SK-N-SH (cell line): ENCODE results near the gene ZNF746. TPM values are rescaled to one million over a fixed set of nuclear protein-coding genes. Genes with fewer than 3 reads are reported as not detected.

ENCODE experiments used
- CTCF ChIA-PET: fragments of 300-600, 350-600 bp; formaldehyde crosslinking; extraction: SDS; loops from one replicate; lab custom pipeline; 2021; lab: Yijun Ruan, JAX
- POLR2A ChIA-PET: fragments of 350-600 bp; sonication (Branson Sonifier 250); formaldehyde crosslinking; extraction: SDS; loops from one replicate; lab custom pipeline; 2020; ENCODE audit warnings: antibody characterized with exemption, inconsistent platforms; lab: Yijun Ruan, JAX
- DNase-seq: peaks from one replicate; pipeline ENCODE4 v3.0.0; 2012
- H2AFZ ChIP-seq: fragments of 200-600 bp; sonication (generic); 2 replicates; pipeline ENCODE4 v1.8.1; 2016; ENCODE audit warnings: antibody characterized with exemption, mild to moderate bottlenecking, low read depth
- H3F3A ChIP-seq: fragments of 200-600 bp; sonication (generic); replicated peaks from 2 replicates; pipeline ENCODE3; 2016; ENCODE audit warnings: antibody characterized with exemption, mild to moderate bottlenecking; ENCODE audit not compliant: insufficient read depth
- H3K27ac ChIP-seq, 2 experiments: fragments of 200-500 bp in 1 of 2; fragments of 200-600 bp in 1 of 2; sonication (Bioruptor generic) in 1 of 2; sonication (generic), shearing (Covaris generic) in 1 of 2; 2 replicates each; pipeline versions ENCODE4 v1.5.1 to v1.6.1; 2014 to 2016; ENCODE audit warnings: low read depth in 2 of 2, inconsistent platforms in 1 of 2, low read length in 1 of 2, mild to moderate bottlenecking in 1 of 2, mixed read lengths in 1 of 2
- H3K27me3 ChIP-seq: fragments of 200-600 bp; sonication (generic), shearing (Covaris generic); 2 replicates; pipeline ENCODE4 v1.6.1; 2016; ENCODE audit warnings: mixed run types; ENCODE audit not compliant: insufficient read depth
- H3K36me3 ChIP-seq, 2 experiments: fragments of 200-500 bp in 1 of 2; fragments of 200-600 bp in 1 of 2; sonication (Bioruptor generic) in 1 of 2; sonication (generic) in 1 of 2; replicated peaks in 1 of 2; 2 replicates each; pipeline versions ENCODE3 to v1.5.1; 2014 to 2016; ENCODE audit warnings: low read length in 1 of 2, mild to moderate bottlenecking in 1 of 2; ENCODE audit not compliant: insufficient read depth in 2 of 2, control insufficient read depth in 1 of 2
- H3K4me1 ChIP-seq, 2 experiments: fragments of 200-500 bp in 1 of 2; fragments of 200-600 bp in 1 of 2; sonication (Bioruptor generic) in 1 of 2; sonication (generic), shearing (Covaris generic) in 1 of 2; 2 replicates each; pipeline versions ENCODE4 v1.5.1 to v1.6.1; 2014 to 2016; ENCODE audit warnings: low read depth in 1 of 2, low read length in 1 of 2, mixed run types in 1 of 2; ENCODE audit not compliant: insufficient read depth in 2 of 2, control insufficient read depth in 1 of 2
- H3K4me2 ChIP-seq: fragments of 200-600 bp; sonication (generic), shearing (Covaris generic); 2 replicates; pipeline ENCODE4 v1.6.1; 2017; ENCODE audit warnings: mixed run types
- H3K4me3 ChIP-seq, 2 experiments: fragments of 200-500 bp in 1 of 2; fragments of 200-600 bp in 1 of 2; sonication (Bioruptor generic) in 1 of 2; sonication (generic), shearing (Covaris generic) in 1 of 2; 2 replicates each; pipeline versions ENCODE4 v1.5.1 to v1.8.1; 2014 to 2016; ENCODE audit warnings: low read depth in 2 of 2, inconsistent platforms in 1 of 2, low read length in 1 of 2, mild to moderate bottlenecking in 1 of 2, mixed read lengths in 1 of 2, moderate library complexity in 1 of 2
- H3K79me2 ChIP-seq: fragments of 200-600 bp; sonication (generic); 2 replicates; pipeline ENCODE4 v1.8.1; 2017; ENCODE audit warnings: mild to moderate bottlenecking; ENCODE audit not compliant: insufficient read depth
- H3K9ac ChIP-seq: fragments of 200-600 bp; sonication (generic); 2 replicates; pipeline ENCODE4 v1.6.1; 2017; ENCODE audit warnings: mixed run types
- H3K9me2 ChIP-seq: fragments of 200-600 bp; sonication (generic); 2 replicates; pipeline ENCODE4 v1.6.1; 2017; ENCODE audit warnings: mixed run types
- H3K9me3 ChIP-seq: fragments of 200-600 bp; sonication (generic); 2 replicates; pipeline ENCODE4 v1.6.1; 2017; ENCODE audit warnings: mixed run types, mild to moderate bottlenecking, moderate library complexity
- H4K20me1 ChIP-seq: fragments of 200-600 bp; sonication (generic); 2 replicates; pipeline ENCODE4 v1.6.1; 2017; ENCODE audit warnings: mild to moderate bottlenecking, mixed run types; ENCODE audit not compliant: insufficient read depth
- EP300 ChIP-seq, 2 experiments: IDR thresholded peaks; 2 replicates each; pipeline versions ENCODE4 v1.4.0 to v1.6.1; 2012; ENCODE audit warnings: borderline replicate concordance in 1 of 2, low read depth in 1 of 2, low read length in 1 of 2
- JUND ChIP-seq: IDR thresholded peaks from 2 replicates; pipeline ENCODE4 v1.4.0; 2012
- MXI1 ChIP-seq: IDR thresholded peaks from 2 replicates; pipeline ENCODE4 v1.6.1; 2012; ENCODE audit warnings: mild to moderate bottlenecking, low read depth, low read length, improper control_type of control experiment
- NFIC ChIP-seq: IDR thresholded peaks from 2 replicates; pipeline ENCODE4 v1.4.0; 2012; ENCODE audit warnings: borderline replicate concordance
- NRF1 ChIP-seq: IDR thresholded peaks from 2 replicates; pipeline ENCODE4 v1.6.1; 2012; ENCODE audit warnings: low read depth, mild to moderate bottlenecking, low read length
- RAD21 ChIP-seq: IDR thresholded peaks from 2 replicates; pipeline ENCODE4 v1.6.1; 2012; ENCODE audit warnings: mild to moderate bottlenecking, low read length
- SIN3A ChIP-seq: IDR thresholded peaks from 2 replicates; pipeline ENCODE4 v1.6.1; 2012; ENCODE audit warnings: low read depth, mild to moderate bottlenecking, low read length, moderate library complexity, borderline replicate concordance
- TAF1 ChIP-seq: IDR thresholded peaks from 2 replicates; pipeline ENCODE4 v1.6.1; 2012; ENCODE audit warnings: low read depth, mild to moderate bottlenecking, low read length, moderate library complexity, borderline replicate concordance
- TCF12 ChIP-seq: IDR thresholded peaks from 2 replicates; pipeline ENCODE4 v1.4.0; 2012
- YY1 ChIP-seq: IDR thresholded peaks from 2 replicates; pipeline ENCODE4 v1.4.0; 2012; ENCODE audit warnings: low read depth, mild to moderate bottlenecking
- WGBS: methylation state at CpG from one replicate; pipeline ENCODE4 v1.1.6; 2017; ENCODE audit warnings: low lambda C conversion rate; 5-methylcytosine and 5-hydroxymethylcytosine counted together
- polyA plus RNA-seq, 3 experiments: library from polyadenylated mRNA; depleted of rRNA; stranded (reverse); fragments of >200 nt; gene quantifications; 2 replicates each; pipeline ENCODE4 v1.2.3, GENCODE V29; 2012
- TF ChIP-seq, protein P1 (sequence below): IDR thresholded peaks from 2 replicates; pipeline ENCODE4; 2012
- TF ChIP-seq, protein P2 (sequence below): IDR thresholded peaks from 2 replicates; pipeline ENCODE4 v1.6.1; 2012; ENCODE audit warnings: mild to moderate bottlenecking, low read depth, low read length, moderate library complexity

Gene ZNF746
- polyA plus RNA-seq, 1 of the 3 experiments (the other 2 are of a cell fraction): 11.1 TPM

- CTCF ChIA-PET: interaction anchor here (0.8 to 1.1 kb wide), 3 partner anchors 9 to 40 kb away, joined by 3 read pairs; no protein-coding TSS in a partner anchor
- peaks cover 10 to 12% of the 10 kb centered on the region in 2 experiments for H3K4me1 ChIP-seq
- no peaks in the 10 kb centered on the region for H3K9me2 ChIP-seq
- H3K27me3 ChIP-seq: no peaks in the 10 kb centered on the region
- peaks cover 3 to 6% of the 10 kb centered on the region in 2 experiments for H3K36me3 ChIP-seq
- 82% methylated on average over 6 of the region's 6 CpGs for WGBS
- H3F3A ChIP-seq: peaks cover 5% of the 10 kb centered on the region
- H3K27ac ChIP-seq: no peak overlapping the region
- H3K4me2 ChIP-seq: no peak overlapping the region
- H3K4me3 ChIP-seq: no peak overlapping the region
- no peaks in the 10 kb centered on the region for H3K9me3 ChIP-seq
- no peak overlapping the region for H2AFZ ChIP-seq
- no peak overlapping the region for H3K9ac ChIP-seq
- peaks cover 27% of the 10 kb centered on the region for H3K79me2 ChIP-seq
- H4K20me1 ChIP-seq: peaks cover 18% of the 10 kb centered on the region
- TF ChIP-seq JUND (no peak), TAF1 (no peak), YY1 (no peak), NRF1 (no peak), NFIC (no peak), SIN3A (no peak), RAD21 (no peak), EP300 (IDR thresholded peaks at IDR 0.05; ENCODE audit: borderline replicate concordance in 1 of 2, low read depth in 1 of 2, low read length in 1 of 2) (no peak)
- TF ChIP-seq, protein P1, sequence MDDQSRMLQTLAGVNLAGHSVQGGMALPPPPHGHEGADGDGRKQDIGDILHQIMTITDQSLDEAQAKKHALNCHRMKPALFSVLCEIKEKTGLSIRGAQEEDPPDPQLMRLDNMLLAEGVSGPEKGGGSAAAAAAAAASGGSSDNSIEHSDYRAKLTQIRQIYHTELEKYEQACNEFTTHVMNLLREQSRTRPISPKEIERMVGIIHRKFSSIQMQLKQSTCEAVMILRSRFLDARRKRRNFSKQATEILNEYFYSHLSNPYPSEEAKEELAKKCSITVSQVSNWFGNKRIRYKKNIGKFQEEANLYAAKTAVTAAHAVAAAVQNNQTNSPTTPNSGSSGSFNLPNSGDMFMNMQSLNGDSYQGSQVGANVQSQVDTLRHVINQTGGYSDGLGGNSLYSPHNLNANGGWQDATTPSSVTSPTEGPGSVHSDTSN: no peak
- TF ChIP-seq, protein P2, sequence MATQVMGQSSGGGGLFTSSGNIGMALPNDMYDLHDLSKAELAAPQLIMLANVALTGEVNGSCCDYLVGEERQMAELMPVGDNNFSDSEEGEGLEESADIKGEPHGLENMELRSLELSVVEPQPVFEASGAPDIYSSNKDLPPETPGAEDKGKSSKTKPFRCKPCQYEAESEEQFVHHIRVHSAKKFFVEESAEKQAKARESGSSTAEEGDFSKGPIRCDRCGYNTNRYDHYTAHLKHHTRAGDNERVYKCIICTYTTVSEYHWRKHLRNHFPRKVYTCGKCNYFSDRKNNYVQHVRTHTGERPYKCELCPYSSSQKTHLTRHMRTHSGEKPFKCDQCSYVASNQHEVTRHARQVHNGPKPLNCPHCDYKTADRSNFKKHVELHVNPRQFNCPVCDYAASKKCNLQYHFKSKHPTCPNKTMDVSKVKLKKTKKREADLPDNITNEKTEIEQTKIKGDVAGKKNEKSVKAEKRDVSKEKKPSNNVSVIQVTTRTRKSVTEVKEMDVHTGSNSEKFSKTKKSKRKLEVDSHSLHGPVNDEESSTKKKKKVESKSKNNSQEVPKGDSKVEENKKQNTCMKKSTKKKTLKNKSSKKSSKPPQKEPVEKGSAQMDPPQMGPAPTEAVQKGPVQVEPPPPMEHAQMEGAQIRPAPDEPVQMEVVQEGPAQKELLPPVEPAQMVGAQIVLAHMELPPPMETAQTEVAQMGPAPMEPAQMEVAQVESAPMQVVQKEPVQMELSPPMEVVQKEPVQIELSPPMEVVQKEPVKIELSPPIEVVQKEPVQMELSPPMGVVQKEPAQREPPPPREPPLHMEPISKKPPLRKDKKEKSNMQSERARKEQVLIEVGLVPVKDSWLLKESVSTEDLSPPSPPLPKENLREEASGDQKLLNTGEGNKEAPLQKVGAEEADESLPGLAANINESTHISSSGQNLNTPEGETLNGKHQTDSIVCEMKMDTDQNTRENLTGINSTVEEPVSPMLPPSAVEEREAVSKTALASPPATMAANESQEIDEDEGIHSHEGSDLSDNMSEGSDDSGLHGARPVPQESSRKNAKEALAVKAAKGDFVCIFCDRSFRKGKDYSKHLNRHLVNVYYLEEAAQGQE: no peak
- TF ChIP-seq, all 33 proteins: peak for 0
- no peak for DNase-seq
- POLR2A ChIA-PET: no interaction called here
Observed at GRCh38 chr7:149498811-149499210, 1.2 kb upstream of the ZNF746 start.

GRCh38 chr7:149496642-149497391, 792 bp downstream of the ZNF746 start:
- H3K27me3 ChIP-seq: no peaks in the 10 kb centered on the region
- DNase-seq: peak; percentile 79
- peak overlapping the region; percentile 44; the same call in 1 of the 2 replicates for H2AFZ ChIP-seq
- POLR2A ChIA-PET: interaction anchor here (0.6 to 1.3 kb wide), 4 partner anchors 17 to 211 kb away, joined by 3 to 4 read pairs (median 3); no protein-coding TSS in a partner anchor
- H3K9me3 ChIP-seq: no peaks in the 10 kb centered on the region
- peak overlapping the region; percentile 93 to 97 for H3K4me3 ChIP-seq
- H3K27ac ChIP-seq: peak overlapping the region; percentile 56 to 71
- peaks cover 10 to 12% of the 10 kb centered on the region in 2 experiments for H3K4me1 ChIP-seq
- peaks cover 5% of the 10 kb centered on the region for H3F3A ChIP-seq
- peak overlapping the region; percentile 80 for H3K9ac ChIP-seq
- peak overlapping the region; percentile 91 for H3K4me2 ChIP-seq
- TF ChIP-seq MXI1: peak; percentile 25; the same call in 1 of the 2 replicates
- no peak for TF ChIP-seq TCF12
- CTCF ChIA-PET: interaction anchor here (0.6 to 2.7 kb wide), 7 partner anchors 10 to 235 kb away, joined by 3 to 16 read pairs (median 3); partner anchors contain the start of genes ZNF777 and ZNF783
- peaks cover 27% of the 10 kb centered on the region for H3K79me2 ChIP-seq
- H4K20me1 ChIP-seq: peaks cover 18% of the 10 kb centered on the region
- WGBS: 3% methylated on average over 29 of the region's 51 CpGs
- no peaks in the 10 kb centered on the region for H3K9me2 ChIP-seq
- H3K36me3 ChIP-seq: peaks cover 23 to 26% of the 10 kb centered on the region in 2 experiments
